Central memory CD4-positive, alpha-beta T cell (primary cell): Measurements from ENCODE around the gene MZF1.
"Not testable (repeated sequence)": the region's sequence is repeated elsewhere in the genome, so short reads cannot be mapped to it uniquely, and the experiment has no call there.

ENCODE experiments used
- DNase-seq: peaks from one replicate; pipeline ENCODE4 v3.0.0; 2022

Gene MZF1

GRCh38 chr19:58555369-58555885, 17.7 kb downstream of the MZF1 start:
- no peak for DNase-seq

DNA sequence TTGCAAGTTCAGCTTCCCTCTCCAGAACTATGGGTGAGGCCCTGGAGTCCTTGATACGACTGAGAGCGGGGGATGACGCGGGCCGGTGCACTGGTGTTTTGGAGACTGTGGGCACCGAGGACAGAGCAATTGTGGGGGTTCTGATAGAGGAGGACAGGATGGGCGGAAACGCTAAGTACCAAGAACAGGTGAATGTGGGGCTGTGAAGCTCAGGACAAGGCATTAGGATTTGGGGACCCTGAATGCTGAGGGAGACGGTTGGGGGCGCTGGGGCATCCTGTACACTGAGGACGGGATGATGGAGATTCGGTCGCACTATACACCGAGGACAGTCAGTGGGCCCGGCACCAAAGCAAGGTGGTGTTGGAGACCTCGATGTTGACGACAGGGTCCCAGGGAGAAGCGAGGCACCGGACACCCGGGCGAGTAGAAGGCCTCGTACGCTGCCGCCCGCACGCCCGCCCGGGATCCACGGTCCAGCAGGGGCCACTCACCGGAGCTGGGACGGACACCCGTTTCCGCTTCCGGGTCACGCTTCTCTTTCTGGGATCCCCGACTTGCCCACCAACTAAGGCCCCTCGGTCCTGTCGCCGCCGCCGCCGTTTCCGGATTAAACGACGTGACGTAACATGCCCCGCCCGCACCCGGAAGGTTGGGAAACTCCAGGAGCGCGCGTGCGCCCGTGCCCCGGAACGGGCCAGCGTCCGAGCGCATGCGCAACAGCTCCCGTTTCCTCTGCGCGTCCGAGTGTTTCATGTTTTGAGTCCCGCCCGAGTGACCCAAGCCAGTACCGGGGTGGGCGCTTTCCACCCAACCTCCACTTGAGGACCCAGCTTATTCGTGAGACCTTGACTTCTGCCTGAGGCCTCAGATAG, 18.4 kb downstream of the MZF1 start, which contains the start of gene CHMP2A:
Gene CHMP2A (minus strand): TSS at position 612 of the 875 bp plus-strand sequence. CDS start 893 bp downstream, outside the sequence.
- DNase-seq, result peak; percentile 95

GRCh38 chr19:58553799-58554493, 19.2 kb downstream of the MZF1 start:
- no peak for DNase-seq

- DNase-seq, result no peak
Observed at GRCh38 chr19:58552655-58553054, 20.5 kb downstream of the MZF1 start.

GRCh38 chr19:58551577-58552471, 21.3 kb downstream of the MZF1 start:
- no peak for DNase-seq

DNA sequence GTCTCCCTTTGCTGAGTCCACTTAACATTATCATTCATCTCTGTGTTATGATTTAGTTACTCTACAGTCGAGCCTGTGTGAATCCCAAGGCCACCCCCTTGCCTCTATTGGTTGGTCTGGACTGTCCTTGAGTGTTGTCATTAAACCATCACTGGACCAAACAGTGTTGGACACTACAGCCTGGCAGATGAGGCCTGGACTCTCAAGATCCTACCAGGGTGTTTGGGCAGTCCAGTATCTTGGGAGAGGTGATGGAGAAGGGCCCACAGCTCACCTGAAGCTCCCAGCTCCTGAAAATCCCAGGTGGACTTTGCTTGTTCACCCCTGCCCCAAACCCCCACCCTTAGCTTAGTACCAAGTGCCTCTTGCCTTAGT, 22.0 kb downstream of the MZF1 start:
- DNase-seq, result no peak

- no peak for DNase-seq
Observed at GRCh38 chr19:58550362-58551122, 22.6 kb downstream of the MZF1 start.

DNA sequence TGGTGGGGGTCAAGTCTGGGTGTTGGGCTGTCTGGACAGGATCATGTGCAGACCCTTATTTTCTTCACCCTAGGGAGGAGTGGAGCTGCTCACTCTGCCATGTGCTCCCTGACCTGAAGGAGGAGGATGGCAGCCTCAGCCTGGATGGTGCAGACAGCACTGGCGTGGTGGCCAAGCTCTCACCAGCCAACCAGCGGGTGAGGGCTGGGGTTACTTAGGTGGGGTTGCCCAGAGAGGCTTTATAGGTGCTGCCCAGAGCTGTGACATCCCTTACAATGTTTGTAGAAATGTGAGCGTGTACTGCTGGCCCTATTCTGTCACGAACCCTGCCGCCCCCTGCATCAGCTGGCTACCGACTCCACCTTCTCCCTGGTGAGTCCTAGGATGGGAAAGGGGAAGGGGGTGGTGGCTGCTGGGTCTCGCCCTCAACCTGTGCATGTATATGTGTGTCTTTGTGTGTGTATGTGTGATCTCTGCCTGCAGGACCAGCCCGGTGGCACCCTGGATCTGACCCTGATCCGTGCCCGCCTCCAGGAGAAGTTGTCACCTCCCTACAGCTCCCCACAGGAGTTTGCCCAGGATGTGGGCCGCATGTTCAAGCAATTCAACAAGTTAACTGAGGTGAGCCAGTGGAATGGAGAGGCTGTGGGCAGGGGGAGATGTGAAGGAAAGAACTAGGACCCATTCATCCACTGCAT, 23.3 kb downstream of the MZF1 start:
- no peak for DNase-seq

- DNase-seq, result no peak
Observed at GRCh38 chr19:58548859-58549663, 24.1 kb downstream of the MZF1 start.

- DNase-seq, result no peak
Observed at GRCh38 chr19:58547323-58548312, 25.5 kb downstream of the MZF1 start.

- no peak for DNase-seq
Observed at GRCh38 chr19:58546019-58546530, 27.1 kb downstream of the MZF1 start.

GRCh38 chr19:58545286-58546018, 27.7 kb downstream of the MZF1 start:
- no peak for DNase-seq

DNA sequence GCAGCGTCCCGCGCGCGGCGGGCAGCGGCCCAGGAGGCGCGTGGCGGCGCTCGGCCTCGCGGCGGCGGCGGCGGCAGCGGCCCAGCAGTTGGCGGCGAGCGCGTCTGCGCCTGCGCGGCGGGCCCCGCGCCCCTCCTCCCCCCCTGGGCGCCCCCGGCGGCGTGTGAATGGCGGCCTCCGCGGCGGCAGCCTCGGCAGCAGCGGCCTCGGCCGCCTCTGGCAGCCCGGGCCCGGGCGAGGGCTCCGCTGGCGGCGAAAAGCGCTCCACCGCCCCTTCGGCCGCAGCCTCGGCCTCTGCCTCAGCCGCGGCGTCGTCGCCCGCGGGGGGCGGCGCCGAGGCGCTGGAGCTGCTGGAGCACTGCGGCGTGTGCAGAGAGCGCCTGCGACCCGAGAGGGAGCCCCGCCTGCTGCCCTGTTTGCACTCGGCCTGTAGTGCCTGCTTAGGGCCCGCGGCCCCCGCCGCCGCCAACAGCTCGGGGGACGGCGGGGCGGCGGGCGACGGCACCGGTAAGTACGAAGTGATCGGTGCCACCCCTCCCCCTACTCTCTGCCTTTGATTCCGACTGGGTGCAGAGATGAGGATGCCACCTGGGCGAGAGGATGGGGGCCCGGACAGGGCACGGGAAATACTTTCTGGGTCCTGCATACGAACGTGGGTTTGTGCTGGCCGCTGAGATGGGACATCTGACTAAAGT, 28.4 kb downstream of the MZF1 start:
- no peak for DNase-seq

- DNase-seq, result peak; percentile 100
Observed at GRCh38 chr19:58543826-58544590, 29.1 kb downstream of the MZF1 start, which contains the start of gene TRIM28. Gene TRIM28, plus strand, starts transcription at chr19:58544064. Its CDS starts 694 bp downstream, at chr19:58544758.

DNA sequence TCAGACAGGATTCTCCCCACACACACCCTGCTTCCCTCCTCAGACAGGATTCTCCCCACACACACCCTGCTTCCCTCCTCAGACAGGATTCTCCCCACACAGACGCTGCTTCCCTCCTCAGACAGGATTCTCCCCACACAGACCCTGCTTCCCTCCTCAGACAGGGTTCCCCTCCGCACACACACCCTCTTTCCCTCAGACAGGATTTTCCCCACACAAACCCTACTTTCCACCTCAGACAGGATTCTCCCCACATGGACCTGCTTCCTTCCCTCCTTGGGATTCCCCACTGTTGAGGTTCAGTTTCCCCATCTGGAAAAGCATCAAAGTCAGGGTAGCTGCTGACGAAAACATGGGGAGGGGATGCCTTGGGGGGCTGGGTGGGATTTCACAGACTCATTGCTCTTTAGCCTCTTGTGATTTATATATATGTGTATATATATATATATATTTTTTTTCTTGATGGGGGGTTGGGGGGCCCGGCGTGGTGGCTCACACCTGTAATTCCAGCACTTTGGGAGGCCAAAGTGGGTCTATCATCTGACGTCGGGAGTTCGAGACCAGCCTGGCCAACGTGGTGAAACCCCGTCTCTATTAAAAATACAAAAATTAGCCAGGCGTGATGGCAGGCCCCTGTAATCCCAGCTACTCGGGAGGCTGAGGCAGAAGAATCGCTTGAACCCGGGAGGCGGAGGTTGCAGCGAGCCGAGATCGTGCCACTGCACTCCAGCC, 30.3 kb downstream of the MZF1 start:
- DNase-seq, result not testable (repeated sequence)

DNA sequence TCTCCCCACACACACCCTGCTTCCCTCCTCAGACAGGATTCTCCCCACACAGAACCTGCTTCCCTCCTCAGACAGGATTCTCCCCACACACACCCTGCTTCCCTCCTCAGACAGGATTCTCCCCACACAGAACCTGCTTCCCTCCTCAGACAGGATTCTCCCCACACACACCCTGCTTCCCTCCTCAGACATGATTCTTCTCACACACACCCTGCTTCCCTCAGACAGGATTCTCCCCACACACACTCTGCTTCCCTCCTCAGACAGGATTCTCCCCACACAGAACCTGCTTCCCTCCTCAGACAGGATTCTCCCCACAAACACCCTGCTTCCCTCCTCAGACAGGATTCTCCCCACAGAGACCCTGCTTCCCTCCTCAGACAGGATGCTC, 34.0 kb downstream of the MZF1 start:
- not testable (repeated sequence) for DNase-seq
